HG03159 (cell line): ENCODE data around the gene OR7D2.
"Not testable (repeated sequence)": the region's sequence is repeated elsewhere in the genome, so short reads cannot be mapped to it uniquely, and the experiment has no call there.

ENCODE experiments used
- ATAC-seq: cut with Tn5 transposase; IDR thresholded peaks from one replicate; pipeline ENCODE4 v1.9.1; 2021; ENCODE audit warnings: mild to moderate bottlenecking, moderate library complexity; ENCODE audit not compliant: unreplicated experiment

The OR7D2 gene

DNA sequence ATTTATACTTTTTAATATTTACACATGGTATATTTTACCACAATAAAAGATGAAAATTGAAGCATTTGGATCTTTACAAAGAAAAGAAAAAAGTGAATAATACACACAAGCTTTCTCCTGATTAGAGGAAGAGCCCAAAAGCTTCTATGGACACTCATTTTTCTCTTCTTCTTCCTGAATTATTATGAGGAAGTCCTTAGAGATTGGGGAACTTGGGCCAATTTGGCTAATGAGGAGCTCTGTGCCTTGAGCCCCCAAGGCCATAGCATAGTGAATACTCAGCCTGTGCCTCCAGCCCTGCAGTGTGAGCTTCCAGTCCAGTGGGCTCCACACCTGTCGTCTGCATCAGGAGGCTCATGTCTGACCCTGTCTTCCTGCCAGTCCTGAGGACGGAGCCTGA lies 19.3 kb downstream of the OR7D2 start:
- not testable (repeated sequence) for ATAC-seq

DNA sequence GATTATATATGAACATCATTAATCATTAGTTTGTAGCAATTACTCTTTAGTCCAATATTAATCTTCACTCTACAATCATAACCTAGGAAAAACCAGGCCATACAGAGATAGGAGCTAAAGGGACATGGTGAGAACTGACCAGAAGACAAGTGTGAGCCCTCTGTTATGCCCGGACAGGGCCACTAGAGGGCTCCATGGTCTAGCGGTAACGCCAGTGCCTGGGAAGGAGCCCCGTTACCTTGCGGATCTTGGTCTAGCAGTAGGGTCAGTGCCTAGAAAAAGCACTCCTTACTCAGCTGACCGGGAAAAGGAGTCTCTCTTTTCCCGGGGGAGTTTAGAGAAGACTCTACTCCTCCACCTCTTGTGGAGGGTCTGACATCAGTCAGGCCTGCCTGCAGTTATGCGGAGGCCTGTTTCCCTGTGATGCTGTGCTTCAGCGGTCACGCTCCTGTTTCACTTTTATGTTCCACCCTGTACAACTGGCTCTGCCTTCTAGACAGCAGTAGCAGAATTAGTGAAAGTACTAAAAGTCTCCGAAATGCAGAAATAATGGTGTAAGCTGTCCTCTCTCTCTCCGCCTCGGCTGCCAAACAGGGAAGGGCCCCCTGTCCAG lies 26.8 kb downstream of the OR7D2 start:
- ATAC-seq: no peak

DNA sequence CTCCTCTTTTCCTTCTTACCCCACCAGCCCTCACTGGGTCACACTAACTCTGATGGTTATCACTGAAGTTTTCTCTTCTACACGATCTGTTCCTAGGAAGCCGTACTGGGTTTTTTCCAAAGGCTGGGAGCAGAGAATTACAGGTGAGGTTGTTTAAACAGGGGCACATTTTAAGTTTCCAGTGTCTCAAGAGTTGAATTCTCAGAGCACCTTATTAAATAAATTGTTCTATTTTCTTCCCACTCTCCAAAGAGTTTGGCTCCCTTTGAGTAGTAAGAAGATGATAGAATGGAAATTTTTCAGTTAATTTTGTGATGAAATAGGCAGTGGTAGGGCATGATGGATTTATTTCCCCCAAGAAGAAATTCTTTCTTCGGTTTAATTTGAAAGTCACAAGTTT lies 40.7 kb downstream of the OR7D2 start, which contains the start of gene OR7D4:
Gene OR7D4, minus strand, starts transcription at position 101 of the 400 bp plus-strand sequence. CDS start 4,752 bp downstream, outside the sequence.
- ATAC-seq: no peak
